Endothelial cell of coronary artery (primary cell): ENCODE data around the gene SIK1. TPM values are rescaled to one million over a fixed set of nuclear protein-coding genes. Genes with fewer than 3 reads are reported as not detected.

Experiments
- total RNA-seq: library from RNA; depleted of rRNA; stranded (reverse); fragments of >200 nt; gene quantifications from 2 replicates; pipeline ENCODE4 v1.2.3, GENCODE V29; 2014

The SIK1 gene
- total RNA-seq = 1.9 and 10.4 TPM in 2 replicates

GRCh38 chr21:43426404-43427241, at the start of gene SIK1:
Gene SIK1 (minus strand): TSS chr21:43427131. CDS start chr21:43426178, 953 bp downstream.

Other genes starting within 250 kb of the SIK1 start
- 2.0 and 4.3 TPM in 2 replicates for gene HSF2BP, start 232.4 kb upstream of the SIK1 start, total RNA-seq
- 24.6 and 28.8 TPM in 2 replicates for gene RRP1B, start 232.4 kb upstream of the SIK1 start, total RNA-seq